GM19397 (cell line): Measurements from ENCODE around the gene CSNK2A1.
"Not testable (repeated sequence)": the region's sequence is repeated elsewhere in the genome, so short reads cannot be mapped to it uniquely, and the experiment has no call there.

Experiments used
- ATAC-seq: cut with Tn5 transposase; IDR thresholded peaks from one replicate; pipeline ENCODE4 v1.9.1; 2021; ENCODE audit warnings: mild to moderate bottlenecking, moderate library complexity; ENCODE audit not compliant: unreplicated experiment

The CSNK2A1 gene

DNA sequence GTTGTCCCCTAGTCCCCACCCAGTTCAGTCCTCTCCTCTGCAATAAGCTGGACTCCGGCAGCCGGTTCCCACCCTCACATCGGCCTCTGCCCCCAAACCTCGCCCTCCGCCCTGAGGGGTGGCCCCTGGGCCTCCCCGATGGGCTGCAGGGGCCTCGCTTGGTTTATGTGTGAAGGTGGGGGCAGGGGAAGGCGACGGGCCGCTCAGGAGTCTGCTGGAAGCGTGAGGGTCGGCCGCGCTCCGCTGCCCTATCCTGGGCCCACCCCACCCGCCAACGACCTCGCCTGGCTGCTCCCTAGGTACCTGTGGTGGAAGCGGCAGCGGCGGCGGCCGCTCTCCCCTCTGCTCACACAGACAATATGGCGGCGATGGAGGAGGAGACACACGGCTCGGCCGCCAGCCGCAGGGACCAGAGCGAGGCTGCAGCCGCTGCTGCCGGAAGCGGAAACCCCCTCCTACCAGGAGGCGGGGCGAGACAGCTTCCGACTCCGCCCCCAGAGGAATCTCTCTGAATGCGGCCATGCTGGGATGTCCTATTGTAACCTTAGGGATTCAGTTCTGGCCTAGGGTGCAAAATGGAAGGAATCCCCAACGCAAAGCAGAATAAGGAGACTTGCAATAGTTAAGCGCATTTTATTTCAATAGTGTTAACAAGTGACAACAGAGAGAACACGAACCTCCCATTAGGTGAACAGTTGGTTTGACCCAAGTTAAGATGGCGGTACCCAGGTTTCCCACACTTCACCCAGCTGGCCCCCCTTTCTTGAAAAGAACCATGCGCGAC, at the start of gene CSNK2A1:
Gene CSNK2A1 (minus strand): TSS at position 422 of the 784 bp plus-strand sequence. CDS start 35,239 bp downstream, outside the sequence.
- ATAC-seq: peak; percentile 97

DNA sequence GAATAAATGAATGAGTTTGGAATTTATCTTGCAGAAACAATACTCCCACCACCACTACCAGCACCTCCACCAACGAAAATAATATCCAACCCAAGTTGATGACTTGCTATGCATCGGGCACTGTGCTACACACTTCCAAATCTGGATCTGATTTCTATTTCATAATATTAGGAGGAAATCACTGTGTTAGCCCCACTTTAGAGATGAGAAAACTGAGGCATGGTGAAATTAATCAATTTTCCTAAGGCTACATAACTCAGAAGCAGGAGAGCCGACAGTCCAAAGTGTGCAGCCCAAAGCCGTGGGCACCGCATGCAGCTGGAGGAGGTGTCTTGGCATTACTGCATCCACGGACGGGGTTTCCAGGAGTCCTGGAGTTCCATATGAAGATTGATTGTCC, 48.9 kb upstream of the CSNK2A1 start:
- no peak for ATAC-seq

DNA sequence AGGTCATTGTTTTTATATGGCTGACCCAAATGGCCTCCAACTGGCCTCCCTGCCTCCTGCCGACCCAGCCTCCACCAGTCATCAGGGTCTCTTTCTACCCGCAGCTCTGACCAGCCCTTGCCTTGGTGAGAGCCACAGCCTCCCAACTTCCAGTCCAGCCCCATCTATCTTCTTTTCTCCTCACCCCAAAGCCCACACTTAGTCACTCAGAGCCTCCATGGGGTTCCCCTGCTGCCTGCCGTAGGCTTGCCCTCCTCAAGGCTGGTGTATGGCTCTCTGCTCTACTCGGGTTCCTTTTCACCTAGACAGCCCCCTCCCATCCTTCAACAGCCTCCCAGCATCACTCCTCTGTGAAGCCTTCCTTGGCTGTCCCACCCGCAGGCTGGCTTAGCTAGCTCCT, 48.4 kb upstream of the CSNK2A1 start:
- no peak for ATAC-seq

DNA sequence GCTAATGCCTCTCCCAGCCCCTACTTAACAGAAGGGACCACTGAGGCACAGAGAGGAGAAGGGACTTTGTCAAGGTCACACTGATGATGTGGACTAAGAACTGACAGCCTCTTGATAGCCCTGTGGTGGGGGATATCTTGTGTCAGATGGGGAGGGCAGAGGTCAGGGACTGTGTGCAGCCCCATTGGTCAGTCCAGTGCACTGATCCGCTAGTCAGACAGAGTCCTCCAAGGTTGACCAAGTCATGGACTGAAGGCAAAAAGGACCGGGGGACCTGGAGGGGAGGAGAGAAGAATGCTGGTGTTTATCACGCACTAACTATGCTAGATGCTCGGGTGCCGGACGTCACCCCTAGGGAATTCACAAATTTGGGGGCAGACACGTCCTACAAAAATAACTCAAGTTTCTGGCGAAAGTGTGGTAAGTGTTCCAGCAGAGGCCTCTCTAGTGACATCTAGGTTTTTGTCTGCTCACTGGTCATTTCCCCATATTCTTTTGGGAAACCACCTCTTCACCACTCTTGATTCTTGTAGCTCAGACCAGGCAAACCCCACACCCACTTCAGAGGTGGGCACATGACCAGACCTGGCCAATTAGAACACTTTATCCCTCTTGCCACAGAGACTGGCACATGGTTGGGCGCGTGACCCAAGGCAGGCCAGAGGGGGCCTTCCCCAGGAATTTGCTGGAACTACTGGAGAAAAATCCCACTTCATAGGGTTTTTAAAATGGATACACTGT, 45.5 kb upstream of the CSNK2A1 start:
- ATAC-seq: peak; percentile 69

DNA sequence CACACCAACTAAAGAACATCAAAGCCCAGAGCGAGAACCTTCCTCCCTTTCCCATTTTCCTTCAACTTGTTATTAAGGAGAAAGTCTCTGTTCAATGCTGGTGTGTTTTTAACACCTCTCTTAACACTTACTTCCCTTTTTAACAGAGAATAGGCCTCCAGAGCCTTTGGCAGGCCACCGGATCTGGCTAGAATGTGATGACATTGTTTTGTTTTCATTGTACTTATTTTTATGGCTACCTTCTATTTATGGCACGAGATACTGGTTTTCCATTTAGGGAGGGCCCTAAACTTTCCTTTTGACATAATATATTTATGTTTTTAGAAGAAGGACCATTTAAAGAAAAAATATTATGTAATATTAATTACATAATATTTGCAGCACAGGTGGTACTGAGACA, 44.9 kb upstream of the CSNK2A1 start:
- no peak for ATAC-seq

DNA sequence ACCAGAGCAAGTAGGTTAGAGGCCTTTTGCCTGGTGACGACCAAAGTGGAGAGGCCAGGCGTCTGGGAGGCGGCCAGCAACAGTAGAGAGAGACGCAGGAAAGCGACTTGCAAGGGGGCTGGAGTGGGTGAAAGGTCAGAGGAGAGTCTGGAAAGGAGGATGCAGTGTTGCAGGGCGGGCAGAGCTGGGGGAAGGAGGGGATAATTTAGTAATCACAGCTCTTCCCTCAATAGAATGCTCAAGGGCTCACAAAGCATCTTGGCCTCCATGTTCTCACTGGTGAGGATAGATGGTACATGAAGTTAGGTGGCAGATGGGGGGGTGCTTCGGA, 41.3 kb upstream of the CSNK2A1 start:
- ATAC-seq: no peak

DNA sequence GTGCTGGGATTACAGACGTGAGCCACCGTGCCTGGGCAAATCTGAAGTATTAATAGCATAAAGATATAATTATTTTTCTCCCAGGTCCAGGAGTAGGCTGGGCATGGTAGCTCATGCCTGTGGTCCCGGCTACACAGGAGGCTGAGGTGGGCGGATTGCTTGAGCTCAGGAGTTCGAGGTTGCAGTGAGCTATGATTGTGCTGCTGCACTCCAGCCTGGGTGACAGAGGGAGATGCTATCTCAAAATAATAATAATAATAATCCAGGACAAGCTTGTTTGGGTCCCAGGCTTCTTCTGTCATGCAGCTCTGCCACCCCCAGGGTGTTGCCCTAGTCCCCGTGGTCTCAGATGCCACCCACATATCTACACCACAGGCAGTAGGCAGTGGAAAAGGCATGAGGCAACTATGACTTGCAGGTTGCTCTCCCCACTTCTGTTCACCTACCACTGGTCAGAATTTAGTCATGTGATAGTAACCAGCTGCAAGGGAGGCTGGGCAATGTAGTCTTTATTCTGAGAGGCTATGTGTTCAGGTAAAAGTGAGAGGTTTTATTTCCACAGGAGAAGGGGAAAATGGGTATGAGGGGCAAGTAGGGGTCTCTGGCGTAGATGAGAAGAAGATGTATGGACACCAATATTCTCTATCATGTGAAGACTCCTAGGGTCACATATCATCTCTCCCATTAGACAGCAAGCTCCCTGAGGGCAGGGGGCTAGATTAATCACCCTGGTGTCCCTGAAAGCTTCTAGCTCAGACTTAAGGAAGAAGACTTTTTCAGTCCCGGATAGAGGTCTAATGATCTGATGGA, 40.8 kb upstream of the CSNK2A1 start:
- no peak for ATAC-seq

DNA sequence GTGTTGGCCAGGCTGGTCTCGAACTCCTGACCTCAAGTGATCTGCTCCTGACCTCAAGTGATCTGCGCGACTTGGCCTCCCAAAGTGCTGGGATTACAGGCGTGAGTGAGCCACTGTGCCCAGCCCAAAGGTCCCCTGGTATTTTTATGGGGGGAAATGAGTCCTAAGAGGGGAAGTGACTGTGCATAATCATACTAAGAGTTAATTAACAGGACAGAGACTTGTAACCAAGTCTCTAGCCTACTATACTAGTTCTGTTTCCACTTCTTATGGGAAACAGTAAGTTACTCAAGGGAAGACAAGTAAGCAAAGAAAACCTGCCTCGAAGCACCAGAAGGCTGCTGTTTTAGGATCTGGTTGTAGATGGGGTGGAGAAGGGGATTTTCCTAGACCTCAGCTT, 38.6 kb upstream of the CSNK2A1 start:
- no peak for ATAC-seq

DNA sequence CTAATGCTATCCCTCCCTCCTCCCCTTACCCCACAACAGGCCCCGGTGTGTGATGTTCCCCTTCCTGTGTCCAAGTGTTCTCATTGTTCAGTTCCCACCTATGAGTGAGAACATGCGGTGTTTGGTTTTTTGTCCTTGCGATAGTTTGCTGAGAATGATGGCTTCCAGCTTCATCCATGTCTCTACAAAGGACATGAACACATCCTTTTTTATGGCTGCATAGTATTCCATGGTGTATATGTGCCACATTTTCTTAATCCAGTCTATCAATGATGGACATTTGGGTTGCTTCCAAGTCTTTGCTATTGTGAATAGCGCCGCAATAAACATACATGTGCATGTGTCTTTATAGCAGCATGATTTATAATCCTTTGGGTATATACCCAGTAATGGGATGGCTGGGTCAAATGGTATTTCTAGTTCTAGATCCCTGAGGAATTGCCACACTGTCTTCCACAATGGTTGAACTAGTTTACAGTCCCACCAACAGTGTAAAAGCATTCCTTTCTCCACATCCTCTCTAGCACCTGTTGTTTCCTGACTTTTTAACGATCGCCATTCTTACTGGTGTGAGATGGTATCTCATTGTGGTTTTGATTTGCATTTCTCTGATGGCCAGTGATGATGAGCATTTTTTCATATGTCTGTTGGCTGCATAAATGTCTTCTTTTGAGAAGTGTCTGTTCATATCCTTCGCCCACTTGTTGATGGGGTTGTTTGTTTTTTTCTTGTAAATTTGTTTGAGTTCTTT, 35.5 kb upstream of the CSNK2A1 start:
- ATAC-seq: not testable (repeated sequence)

DNA sequence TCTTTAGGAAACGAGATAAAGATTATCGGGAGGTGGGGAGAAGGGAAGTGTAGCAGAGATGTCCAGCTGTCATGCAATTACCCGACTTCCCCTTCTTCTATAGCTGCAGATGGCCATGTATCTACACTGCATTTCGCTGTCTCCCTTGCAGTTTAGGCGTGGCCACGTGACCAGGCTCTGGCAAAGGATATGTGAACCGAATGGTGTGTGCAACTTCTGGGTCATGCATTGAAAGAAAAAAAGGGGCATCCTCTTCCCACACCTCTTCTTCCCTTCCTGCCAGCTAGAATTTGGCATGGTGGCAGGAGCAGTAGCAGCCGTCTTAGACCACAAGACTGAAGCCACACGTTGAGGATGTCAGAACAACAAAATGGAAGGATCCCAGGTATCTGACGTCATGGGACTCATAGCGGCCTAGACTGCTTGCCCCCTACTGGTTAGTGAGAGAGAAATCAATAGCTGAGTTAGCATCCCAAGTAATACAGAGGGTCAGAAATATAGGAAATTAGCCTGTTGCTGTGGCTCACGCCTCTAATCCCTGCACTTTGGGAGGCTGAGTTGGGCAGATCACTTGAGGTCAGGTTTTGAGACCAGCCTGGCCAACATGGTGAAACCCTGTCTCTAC, 33.7 kb upstream of the CSNK2A1 start:
- no peak for ATAC-seq

DNA sequence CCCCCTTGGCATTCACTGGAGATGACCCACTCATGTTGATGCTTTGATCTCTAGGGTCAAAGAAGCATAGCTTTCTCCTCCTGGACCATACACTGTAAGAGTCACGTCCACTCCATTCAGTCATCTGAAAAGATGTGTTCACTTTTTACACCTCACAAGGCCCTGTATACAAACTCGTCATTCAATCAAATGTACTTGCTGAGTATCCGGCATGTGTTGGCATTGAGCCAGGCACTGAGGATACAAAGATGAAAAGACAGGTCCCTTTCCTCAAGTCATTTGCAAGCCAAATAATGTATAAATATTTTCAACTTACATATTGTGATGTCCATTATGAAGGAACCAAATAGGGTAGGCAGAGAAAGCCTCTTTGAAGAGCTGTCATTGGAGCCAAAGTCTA, 32.6 kb upstream of the CSNK2A1 start:
- no peak for ATAC-seq

DNA sequence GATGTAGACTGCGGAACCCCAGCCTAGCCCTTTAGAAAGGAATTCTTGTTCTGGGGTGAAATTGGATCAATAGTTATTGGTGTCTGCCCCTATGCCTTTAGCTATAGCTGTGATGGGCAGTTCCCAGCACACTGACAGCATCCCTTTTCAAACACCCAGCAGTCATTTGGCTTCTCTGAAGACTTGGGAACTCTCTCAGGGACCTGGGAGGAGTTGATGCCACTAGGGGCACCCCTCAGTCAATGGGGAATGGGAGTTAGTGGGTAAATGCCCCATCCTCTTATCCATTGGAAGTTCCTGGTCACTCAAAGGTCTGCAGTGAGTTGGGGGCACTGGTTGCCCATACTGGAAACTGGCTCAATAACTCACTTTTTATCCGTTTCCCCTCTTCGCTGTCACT, 31.6 kb upstream of the CSNK2A1 start:
- ATAC-seq: no peak

DNA sequence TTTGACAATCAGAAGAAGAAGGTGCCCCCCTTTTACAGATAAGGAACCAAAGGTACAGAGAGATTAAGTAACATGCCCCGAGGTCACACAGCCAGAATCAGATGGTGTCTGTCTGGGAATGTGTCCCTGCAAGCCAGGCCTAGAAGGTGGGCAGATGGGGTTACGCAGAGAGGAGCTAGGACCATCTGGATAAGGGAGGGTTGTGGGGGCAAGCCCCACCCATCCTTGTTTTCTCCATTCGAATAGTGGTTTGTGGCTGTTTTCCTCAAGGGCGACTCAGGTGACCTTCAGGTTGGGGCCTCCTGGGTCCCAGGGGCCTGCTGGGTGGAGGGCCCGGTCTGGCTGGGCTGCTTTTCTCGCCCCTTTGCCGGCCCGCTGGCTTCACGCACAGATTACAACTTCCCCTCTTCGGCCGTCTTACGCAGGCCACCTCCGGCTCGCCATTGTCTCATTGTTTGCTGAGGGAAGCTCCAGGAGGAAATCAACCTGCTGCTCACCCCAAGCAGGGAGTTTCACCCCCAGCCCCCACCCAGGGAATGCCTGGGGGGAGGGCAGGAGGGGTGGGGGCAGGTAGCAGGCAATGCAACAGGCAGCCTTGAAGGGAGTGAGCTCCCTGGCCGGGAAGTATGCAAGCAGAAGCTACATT, 30.8 kb upstream of the CSNK2A1 start:
- no peak for ATAC-seq

DNA sequence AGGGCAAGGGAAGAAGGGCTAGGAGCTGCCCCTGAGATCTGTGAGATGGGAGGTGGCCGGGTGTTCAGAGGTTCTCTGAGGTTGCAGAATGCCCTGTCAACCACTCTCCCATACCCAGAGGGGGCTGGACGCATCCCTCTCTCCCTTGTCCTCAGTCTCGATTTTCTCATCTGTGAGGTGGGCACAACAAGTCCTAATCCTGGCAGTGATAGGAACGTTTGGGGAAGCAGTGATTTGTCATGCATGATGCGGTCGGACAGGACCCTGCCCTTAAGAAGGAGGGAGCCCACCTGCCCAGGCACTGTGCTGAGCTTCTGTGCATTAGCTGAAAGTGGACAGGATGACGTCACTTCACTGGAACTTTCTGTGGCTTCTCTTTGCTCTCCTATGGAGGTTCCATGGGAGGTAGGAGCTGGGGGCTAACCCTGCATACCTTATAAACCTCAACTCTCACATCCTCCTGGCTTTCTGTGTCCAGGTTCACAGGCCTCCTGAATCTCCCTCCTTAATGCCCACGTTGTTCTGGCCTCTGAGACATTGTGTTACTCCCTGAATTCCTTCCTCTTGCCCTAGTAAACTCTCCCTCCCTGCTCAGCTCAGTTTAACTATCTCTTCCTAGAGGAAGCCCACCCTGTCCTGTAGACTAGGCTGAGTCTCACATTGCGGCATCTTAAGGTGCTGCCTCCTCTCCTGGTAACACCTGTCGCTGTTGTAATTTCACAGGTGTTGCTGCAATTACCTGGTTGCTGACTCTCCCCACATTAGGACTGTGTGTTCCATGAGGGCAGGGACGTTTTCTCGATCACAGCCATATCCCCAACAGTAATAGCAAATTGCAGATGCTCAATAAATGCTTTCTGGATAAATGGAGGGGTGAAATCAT, 30.1 kb upstream of the CSNK2A1 start:
- ATAC-seq: no peak

DNA sequence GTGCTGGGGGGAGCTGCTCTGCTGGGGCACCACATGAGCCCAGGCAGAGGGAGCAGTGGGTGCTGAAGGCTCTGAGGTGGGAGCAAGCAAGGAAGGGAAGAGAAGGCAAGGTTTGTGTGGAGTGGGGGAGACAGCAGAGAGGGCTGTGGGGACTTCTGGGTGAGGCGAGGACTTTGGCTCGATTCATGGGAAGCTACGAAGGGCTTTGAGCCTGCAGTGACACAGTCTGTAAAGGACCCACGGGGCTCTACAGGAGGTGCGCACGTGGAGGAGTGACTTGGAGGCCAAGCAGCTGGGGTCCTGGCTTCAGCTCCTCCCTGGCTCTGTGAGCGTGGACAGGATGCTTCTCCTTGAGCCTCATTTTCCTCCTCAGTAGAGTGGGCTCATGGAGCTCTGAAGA, 29.1 kb upstream of the CSNK2A1 start:
- no peak for ATAC-seq

DNA sequence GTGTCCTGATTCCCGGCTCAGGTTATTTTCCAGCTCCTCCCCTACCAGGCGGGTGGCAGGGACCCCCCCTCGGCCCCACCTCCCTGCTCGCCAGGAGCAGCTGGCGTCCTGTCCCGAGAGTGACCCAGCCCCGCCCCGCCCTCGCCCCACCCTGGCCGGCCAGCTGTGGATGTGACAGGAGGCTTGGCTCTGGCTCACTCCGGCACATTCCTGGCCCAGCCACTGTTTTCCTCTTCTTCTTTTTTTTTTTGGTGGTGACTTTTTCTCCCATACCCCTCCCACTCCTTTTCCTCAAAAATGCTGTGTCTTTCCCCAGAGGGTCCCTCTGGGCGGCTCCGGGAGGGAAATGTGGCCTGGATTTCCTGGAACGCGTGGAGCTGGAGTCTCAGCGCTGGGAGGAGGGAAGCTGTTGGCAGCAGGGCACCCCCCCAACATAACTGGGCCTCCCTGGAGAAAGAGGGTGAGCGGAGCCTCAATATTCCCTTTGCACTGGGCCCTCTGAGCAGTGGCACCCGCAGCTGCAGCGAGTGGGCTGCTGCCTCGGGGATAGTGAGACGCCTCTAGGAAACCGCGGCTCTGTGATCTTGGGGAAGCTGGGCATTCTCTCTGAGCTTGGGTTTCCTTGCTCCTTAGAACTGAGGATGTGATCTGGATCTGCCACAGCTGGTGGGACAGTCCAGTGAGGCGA, 28.3 kb upstream of the CSNK2A1 start:
- ATAC-seq: no peak

DNA sequence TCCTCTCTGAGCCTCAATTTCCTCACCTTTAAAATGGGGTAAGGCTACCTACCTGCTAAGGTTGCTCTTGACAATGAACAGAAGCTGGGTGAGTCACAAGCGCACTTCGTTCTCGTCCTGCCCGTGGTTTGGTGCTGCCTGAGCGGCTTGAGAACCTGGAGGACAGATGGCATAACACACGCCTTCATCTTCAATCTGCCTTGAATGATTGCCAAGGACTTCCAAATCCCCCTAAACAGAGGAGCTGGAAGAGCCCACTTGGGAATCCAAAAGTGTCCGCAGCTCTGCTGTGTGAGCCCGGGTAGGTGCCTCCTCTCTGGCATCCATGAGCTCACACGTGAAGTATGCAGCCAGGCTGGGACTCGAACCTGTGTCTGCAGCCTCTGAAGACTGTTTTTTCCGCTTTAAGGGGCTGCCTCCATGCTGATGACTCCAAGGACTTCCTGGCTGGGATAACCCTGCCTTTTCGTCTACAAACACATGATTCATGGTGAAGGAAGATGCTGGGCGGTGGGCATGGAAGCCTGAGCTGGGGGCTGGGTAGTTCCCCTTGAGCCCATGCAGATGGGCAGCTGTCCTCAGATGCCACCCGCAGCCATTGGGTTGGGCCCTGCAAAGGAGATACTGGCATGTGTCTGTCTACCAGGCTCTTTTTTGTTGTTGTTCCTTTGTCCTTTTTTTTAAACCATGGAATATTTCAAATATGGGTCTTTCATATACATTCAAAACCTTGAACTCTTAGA, 25.3 kb upstream of the CSNK2A1 start:
- ATAC-seq: no peak
